BJ (cell line): ENCODE results near the gene USP36. TPM values are rescaled to one million over a fixed set of nuclear protein-coding genes. Genes with fewer than 3 reads are reported as not detected.

Experiments
- CTCF ChIA-PET: fragments of 350-600 bp; formaldehyde crosslinking; extraction: SDS; loops from one replicate; lab custom pipeline; 2021; ENCODE audit warnings: antibody characterized with exemption, inconsistent platforms; lab: Yijun Ruan, JAX
- POLR2A ChIA-PET: fragments of 300-600 bp; sonication (Branson Sonifier 250); formaldehyde crosslinking; extraction: SDS; loops from one replicate; lab custom pipeline; 2021; ENCODE audit warnings: antibody characterized with exemption; lab: Charles Lee
- DNase-seq: peaks from one replicate; pipeline ENCODE4 v3.0.0-alpha.2; 2011; ENCODE audit warnings: low read depth
- H3K27me3 ChIP-seq: 2 replicates; pipeline ENCODE4 v1.6.0; 2011; ENCODE audit warnings: low read length; ENCODE audit not compliant: control insufficient read depth, insufficient read depth
- H3K36me3 ChIP-seq: 2 replicates; pipeline ENCODE4 v1.5.1; 2011; ENCODE audit warnings: low read length; ENCODE audit not compliant: control insufficient read depth, insufficient read depth
- H3K4me3 ChIP-seq: 2 replicates; pipeline ENCODE4 v1.5.1; 2011; ENCODE audit warnings: low read depth, mild to moderate bottlenecking, control low read depth, low read length
- CTCF ChIP-seq: IDR thresholded peaks from 2 replicates; pipeline ENCODE4 v1.5.1; 2011; ENCODE audit warnings: low read depth, mild to moderate bottlenecking, control low read depth, inconsistent platforms, low read length, moderate library complexity; ENCODE audit not compliant: insufficient read depth
- polyA plus RNA-seq: library from polyadenylated mRNA; depleted of rRNA; stranded (reverse); fragments of >200 nt; gene quantifications from 2 replicates; pipeline ENCODE4 v1.2.3, GENCODE V29; 2011

The USP36 gene
- polyA plus RNA-seq, 1 experiment: 22.1 TPM

- ChIA-PET POLR2A (no interaction called here), CTCF (interaction anchor here (1.5 kb wide), 1 partner anchor 26 kb away, joined by 5 read pairs; no protein-coding TSS in a partner anchor)
- Histone ChIP-seq H3K27me3 (no peaks in the 10 kb centered on the region), H3K36me3 (peaks cover 45% of the 10 kb centered on the region), H3K4me3 (no peak overlapping the region)
- TF ChIP-seq CTCF: no peak
- DNase-seq: no peak
These were observed 43.4 kb downstream of the USP36 start for GRCh38 chr17:78797213-78797612.

GRCh38 chr17:78796517-78796900 lies 44.1 kb downstream of the USP36 start:
- CTCF ChIA-PET: interaction anchor here (1.5 kb wide), 1 partner anchor 27 kb away, joined by 5 read pairs; no protein-coding TSS in a partner anchor
- Histone ChIP-seq H3K4me3 (no peak overlapping the region), H3K36me3 (peaks cover 43% of the 10 kb centered on the region), H3K27me3 (no peaks in the 10 kb centered on the region)
- no peak for TF ChIP-seq CTCF
- DNase-seq: no peak
- POLR2A ChIA-PET: no interaction called here

GRCh38 chr17:78795861-78796516 lies 44.6 kb downstream of the USP36 start:
- TF ChIP-seq CTCF: no peak
- Histone ChIP-seq H3K36me3 (peaks cover 41% of the 10 kb centered on the region), H3K27me3 (no peaks in the 10 kb centered on the region), H3K4me3 (no peak overlapping the region)
- CTCF ChIA-PET: interaction anchor here (1.5 kb wide), 2 partner anchors 10 to 27 kb away, joined by 5 read pairs; no protein-coding TSS in a partner anchor
- POLR2A ChIA-PET: no interaction called here
- no peak for DNase-seq

- ChIA-PET CTCF (interaction anchor here (0.8 to 1.5 kb wide), 2 partner anchors 10 to 177 kb away, joined by 3 to 5 read pairs; no protein-coding TSS in a partner anchor), POLR2A (no interaction called here)
- no peak for TF ChIP-seq CTCF
These were observed 45.6 kb downstream of the USP36 start for GRCh38 chr17:78794864-78795640.

GRCh38 chr17:78794399-78794798 lies 46.2 kb downstream of the USP36 start:
- ChIA-PET POLR2A (no interaction called here), CTCF (interaction anchor here (0.8 kb wide), 1 partner anchor 178 kb away, joined by 3 read pairs; no protein-coding TSS in a partner anchor)
- peaks cover 39% of the 10 kb centered on the region for H3K36me3 ChIP-seq
- no peaks in the 10 kb centered on the region for H3K27me3 ChIP-seq
- no peak for DNase-seq
- no peak for TF ChIP-seq CTCF
- H3K4me3 ChIP-seq: no peak overlapping the region

More at GRCh38 chr17:78794864-78795640, 45.6 kb downstream of the USP36 start:
- Histone ChIP-seq H3K4me3 (no peak overlapping the region), H3K27me3 (no peaks in the 10 kb centered on the region), H3K36me3 (peaks cover 41% of the 10 kb centered on the region)
- no peak for DNase-seq
